NCI-H1436 (cell line): Measurements from ENCODE around the gene TBXA2R.
A peak's percentile ranks its signal among the peaks of the same experiment; 100 is the strongest.
"Not testable (repeated sequence)": the region's sequence is repeated elsewhere in the genome, so short reads cannot be mapped to it uniquely, and the experiment has no call there.

ENCODE experiments used
- DNase-seq: peaks from one replicate; lab custom pipeline; 2025; lab: John Stamatoyannopoulos, UW

TBXA2R gene

DNA sequence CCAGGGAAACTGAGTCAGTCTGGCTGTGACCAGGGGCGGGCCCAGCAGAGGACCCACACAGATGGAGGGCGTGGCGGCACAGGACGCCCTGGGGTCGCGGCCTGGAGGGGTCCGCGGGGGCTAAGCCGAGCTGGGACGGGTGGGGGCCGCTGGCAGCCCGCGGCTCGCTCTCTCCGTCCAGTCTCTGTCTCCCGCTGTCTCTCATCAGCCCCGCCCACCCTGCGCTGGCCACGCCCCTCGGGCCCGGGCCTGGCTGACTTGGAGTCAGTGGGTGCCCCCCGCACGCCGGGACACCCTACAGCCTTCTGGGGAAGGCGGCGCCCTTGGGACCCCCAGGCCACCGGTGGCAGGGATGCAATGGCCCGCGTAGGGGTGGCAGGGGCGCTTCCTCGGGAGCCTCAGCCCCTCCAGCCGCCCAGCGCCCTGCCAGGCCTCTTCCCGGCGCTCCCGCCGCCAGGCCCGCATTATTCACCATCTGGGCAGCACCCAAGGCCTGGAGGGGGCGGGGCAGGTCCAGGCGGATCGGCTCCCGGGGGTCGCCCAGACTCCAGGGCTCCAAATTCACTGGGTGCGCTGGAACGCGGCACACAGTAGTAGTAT lies at the start of gene TBXA2R:
Gene TBXA2R (minus strand): TSS at position 186 of the 600 bp plus-strand sequence. CDS start 6,241 bp downstream, outside the sequence.
- no peak for DNase-seq

DNA sequence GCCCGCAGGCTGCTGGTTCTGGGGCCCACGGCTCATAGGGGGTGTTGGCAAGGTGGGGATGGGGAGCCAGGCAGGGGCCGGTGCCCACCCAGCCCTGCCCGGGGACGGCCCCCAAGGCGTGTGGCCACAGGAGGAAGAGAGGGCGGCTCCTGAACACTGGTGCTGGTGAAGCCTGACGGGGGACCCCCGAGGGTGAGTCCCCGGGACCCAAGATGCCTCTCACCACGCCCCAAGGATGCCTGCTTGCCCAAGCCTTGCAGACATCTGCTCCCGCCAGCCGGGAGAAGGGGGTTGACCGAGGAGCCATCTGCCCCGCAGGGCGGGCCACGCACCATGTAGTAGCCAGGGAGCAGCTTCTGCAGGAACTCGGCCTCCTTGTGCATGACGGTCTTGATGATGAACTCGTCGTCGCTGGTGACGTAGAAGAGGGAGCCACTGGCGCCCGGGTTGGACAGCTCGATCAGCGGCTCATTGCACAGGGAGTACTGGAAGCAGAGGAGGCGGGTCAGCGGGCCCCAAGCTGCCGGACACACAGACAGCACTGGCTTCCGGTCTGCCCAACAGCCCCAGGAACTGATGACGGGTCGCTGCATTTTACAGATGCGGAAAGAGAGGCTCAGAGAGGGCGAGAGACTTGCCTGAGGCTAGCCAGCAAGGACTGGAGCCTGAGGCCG lies 49.5 kb upstream of the TBXA2R start:
- DNase-seq, result no peak

DNA sequence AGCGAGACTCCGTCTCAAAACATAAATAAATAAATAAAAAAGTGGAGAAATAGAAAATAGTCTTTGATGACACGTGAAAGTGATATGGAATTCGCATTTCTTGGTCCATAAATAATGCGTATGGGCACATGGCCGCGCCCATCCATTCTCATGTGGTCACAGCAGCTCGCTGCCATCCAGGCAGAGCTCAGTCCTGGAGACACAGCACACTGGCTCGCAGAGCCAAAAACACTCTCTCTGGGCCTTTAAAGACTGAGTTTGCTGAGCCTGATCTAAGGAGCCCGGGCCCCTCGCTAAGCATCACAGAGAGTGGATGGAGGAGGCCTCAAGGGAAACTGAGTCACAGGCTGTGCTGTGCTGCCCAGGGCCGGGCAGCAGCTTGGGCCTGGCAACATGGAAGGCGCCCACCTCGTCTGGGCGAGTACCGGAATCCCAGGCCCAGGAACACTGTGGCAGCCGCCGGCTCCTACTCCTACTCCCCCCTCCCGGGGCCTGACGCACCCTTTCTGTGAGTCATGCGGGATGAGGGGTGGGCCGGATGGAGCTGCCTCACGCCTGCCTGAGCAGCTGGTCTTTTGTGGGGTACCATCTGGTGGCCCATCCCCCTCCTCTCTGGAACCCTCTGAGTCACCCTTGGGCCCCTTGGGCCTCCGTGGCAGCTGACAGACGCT lies 48.9 kb upstream of the TBXA2R start:
- no peak for DNase-seq

DNA sequence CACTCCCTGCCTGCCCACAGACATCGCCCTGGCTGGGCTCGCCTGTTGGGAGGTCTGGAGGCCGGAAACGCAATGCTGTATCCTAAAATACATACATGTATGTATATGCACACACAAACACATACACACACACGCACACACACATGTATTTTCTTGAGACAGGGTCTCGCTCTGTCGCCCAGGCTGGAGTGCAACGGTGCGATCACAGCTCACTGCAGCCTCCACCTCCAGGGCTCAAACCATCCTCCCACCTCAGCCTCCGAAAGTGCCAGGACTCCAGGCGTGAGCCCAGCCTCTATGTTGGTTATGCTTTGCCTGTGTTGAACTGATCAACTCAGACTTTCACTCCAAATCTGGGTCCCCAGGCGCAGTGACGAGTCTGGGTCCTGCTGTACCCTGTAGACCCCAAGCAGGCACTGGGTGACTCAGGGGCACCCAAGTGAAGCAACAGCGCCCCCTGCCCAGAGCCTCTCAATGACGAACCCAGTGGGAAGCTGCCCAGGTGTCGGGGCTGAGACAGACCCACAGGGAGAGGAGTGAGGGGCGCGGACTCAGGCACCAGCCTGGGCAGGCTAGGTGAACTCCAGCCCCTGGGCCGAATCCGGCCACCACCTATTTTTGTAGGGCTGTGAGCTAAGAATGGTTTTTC lies 47.3 kb upstream of the TBXA2R start:
- no peak for DNase-seq

DNA sequence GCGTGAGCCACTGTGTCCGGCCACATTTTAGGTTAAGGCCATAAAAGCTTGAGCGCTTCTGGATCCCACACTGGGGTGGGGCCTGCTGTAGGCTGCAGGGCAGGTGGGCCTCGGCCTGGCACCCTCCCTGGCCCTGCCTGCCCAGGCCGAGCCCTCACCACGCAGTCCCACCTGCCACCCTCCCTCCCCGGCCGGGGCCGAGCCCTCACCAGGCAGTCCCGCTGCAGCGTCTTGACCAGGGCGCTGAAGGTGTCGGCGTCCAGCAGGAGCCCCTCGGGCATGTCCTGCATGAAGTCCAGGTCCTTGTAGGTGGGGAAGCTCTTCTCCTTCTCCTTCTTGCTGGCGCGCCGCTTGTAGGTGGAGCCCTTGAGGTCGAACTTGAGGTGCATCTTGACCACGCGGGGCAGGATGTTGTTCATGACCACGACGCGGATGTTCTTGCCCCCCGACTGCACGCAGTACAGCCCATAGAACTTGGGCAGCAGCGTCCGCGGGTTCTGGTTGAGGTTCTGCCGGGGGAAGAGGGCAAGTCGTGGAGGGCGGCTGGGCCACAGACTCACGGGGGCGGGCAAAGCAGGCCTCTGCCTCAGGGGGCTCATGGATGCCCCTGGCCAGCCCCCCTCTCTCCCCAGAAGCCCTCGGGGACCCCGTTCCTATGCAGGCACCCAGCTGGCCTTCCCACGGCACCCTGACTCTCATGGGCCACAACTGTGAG lies 46.6 kb upstream of the TBXA2R start:
- DNase-seq, result no peak

DNA sequence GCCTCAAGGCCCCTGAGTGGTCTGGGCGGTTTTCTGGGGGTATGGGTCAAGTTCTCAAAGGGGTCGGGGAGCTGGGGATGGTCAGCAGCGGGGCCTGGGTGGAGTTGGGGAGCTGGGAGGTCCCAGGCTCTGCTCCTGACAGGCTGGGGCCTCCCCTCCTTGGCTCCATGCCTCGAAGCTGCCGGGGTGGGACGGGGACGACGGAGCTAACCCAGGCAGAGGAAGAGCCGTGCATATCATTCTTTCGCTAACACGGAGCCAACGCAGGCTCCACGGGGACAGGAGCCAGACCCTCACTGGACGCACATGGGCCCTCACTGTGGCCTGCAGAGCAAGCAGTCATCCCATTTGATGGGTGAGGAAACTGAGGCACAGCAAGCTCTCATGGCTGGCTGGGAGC lies 45.7 kb upstream of the TBXA2R start:
- DNase-seq, result no peak

DNA sequence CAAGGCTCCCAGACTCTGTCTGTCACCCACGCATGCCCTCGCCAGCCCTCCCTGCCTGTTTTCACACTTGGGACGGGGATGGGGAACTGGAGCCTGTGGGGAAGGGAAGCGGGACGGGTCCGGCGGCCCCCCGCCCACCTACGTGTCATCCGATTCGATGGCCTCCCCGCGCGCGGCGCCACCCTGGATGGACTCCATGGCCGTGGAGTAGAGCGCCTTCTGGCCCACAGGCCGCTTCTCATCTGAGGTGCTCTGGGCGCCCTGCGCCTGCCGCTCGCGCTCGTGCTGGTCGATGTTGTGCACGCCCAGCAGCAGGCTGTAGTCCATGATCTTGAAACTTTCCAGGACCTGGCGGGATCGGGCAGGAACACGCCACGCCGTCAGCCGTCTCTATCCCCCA lies 45.0 kb upstream of the TBXA2R start:
- DNase-seq, result no peak

DNA sequence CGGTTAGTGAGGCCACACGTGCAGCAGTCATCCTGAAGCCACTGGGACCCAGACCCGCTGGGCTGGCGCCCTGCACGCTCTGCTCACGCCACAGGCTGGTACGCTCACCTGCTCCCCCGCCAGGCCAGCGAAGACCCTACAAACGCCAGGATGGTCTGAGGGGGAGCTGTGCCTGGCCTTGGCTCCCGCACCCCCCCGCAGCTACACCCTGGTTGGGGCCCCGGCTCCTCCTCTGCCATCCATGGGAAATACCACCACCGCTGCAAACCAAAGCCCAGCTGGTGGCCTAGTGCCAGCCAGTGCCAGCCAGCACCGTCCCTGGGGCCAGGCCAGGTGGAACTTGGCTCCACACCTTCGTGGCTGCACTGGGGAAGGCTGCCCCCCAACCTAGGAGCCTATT lies 43.2 kb upstream of the TBXA2R start:
- no peak for DNase-seq

DNA sequence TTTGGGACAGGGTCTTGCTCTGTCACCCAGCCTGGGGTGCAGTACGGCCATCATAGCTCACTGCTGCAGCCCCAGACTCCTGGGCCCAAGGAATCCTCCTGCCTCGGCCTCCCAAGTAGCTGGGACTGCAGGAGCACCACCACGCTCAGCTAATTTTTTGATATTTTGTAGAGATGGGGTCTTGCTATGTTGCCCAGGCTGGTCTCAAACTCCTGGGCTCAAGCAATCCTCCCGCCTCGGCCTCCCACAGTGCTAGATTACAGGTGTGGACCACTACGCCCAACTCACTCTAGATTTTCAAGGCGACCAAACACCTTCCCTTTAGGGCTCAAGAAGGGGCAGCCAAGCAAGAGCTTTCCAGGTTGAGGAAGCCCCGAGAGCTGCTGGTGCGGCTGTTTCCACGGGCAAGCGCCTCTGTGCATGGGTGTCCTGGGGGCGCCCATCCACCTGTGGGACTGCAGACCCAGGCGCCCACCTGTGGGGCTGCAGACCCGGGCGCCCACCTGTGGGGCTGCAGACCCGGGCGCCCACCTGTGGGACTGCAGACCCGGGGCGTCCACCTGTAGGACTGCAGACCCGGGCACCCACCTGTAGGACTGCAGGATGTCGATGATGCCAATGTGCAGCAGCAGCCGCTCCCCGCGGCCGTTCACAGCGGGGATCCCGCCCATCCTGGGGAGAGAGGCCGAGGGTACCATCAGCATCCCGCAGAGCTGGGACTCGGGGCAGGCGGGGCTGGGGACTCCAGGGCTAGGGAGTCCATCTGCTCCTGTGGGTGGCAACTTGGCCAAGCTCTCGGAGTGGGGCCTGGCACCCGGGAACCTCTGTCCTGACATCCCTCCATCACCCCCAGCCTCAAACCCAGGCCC lies 41.6 kb upstream of the TBXA2R start:
- no peak for DNase-seq

DNA sequence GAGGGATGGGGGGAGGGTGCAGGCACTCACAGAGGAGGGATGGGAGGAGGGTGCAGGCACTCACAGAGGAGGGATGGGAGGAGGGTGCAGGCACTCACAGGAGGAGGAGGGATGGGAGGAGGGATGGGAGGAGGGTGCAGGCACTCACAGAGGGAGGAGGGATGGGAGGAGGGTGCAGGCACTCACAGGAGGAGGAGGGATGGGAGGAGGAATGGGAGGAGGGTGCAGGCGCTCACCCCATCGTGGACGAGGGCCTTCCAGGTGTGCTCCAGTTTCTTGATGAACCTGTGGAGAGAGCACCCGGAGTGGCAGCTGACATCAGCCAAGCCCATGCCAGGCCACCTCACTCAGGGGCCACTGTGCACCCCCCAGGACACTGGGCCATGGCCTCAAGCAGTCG lies 40.4 kb upstream of the TBXA2R start:
- DNase-seq, result not testable (repeated sequence)

DNA sequence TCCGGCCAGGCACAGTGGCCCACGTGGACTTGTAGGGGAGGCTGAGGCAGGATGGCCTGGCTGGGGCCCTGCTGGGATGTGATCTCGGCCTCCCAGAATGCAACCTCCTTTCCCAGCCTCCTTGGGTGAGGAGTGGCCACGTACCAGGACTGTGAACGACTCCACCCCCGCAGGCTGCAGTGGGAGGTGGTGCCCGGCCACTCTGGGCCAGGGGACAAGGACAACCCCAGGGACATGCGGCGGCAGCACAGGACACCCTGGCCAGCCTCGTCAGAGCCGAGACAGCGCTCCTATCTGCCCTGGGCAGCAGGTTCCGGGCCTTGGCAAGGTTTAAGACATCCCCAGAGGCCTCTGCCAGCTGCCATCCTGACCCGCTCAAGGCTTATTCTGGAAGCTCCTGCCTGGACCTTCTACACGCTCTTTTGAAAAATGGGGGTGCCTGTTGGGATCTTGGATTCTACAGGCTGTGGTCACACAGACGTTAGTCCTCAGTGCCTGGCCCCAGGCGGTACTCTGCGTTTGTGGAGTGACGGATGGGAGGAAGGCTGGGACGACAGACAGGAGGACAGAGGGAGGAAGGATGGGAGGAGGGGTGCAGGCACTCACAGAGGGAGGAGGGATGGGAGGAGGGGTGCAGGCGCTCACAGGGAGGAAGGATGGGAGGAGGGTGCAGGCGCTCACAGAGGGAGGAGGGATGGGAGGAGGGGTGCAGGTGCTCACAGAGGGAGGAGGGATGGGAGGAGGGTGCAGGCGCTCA lies 39.8 kb upstream of the TBXA2R start:
- DNase-seq, result no peak

DNA sequence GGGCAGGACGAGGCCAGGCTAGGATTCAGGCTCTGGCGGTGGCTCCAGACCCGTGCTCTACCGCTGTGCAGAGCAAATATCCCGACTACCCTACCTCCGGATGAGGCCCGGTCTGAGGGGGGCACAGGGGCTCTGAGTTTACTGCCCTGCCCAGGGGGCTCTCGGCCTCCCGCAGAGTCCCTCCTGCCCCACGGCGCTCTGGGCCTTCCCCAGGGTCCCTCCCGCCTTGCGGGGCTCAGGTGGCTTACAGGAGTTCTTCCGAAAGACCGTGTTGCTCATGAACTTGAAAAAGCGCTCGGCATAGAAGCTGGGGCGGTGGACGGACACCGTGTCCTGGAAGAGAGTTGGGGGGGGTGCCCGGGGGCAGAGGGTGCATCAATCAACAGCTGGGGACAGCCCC lies 39.1 kb upstream of the TBXA2R start:
- DNase-seq, result no peak

DNA sequence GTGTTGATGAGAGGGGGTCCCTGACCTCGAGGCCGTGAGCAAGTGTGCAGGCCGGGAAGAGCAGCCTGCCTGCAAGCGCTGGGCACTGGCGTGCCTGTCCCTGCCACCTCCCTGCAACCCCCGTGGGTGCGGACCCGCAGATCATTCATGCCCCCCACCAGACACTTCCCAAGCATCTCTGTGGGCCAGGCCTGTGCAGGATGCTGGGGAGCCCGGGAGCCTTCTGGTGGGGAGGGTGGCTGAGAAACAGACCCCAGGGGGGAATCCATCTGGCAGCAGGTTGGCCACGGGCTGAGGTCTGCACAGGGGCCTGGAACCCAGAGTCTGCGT lies 38.4 kb upstream of the TBXA2R start:
- no peak for DNase-seq

DNA sequence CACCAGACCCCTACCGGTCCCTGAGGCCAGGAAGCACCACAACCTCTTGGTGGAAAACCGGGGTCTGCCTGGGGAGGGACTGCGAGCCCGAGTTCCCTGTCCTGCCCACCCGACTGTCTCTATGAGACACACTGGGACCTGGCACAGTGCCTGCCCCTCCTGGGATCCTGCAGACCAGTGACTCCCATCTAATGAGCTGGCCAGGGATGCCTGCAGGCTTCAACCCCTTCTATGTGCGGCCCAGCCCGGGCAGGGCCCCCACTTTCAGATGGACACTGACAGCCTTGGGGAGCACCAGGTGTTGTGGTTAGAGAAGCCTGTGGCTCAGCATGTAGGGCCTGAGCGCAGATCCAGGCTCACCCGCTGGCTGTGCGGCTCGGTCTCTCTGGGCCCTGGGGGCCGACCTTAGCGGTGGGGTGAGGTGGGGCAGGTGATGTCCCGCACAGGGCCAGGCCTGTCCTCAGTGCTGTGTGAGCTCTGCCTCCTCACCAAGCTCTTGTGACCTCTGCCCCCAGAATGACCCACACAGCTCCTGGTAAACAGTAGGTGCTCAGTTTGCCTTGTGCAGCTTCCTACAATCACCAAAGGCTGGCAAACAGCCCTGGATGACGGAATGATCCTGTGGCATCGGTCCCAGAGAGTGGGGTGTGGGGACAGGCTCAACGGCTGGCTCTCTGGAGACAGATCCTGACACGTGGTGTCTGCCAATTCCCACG lies 37.8 kb upstream of the TBXA2R start:
- no peak for DNase-seq

DNA sequence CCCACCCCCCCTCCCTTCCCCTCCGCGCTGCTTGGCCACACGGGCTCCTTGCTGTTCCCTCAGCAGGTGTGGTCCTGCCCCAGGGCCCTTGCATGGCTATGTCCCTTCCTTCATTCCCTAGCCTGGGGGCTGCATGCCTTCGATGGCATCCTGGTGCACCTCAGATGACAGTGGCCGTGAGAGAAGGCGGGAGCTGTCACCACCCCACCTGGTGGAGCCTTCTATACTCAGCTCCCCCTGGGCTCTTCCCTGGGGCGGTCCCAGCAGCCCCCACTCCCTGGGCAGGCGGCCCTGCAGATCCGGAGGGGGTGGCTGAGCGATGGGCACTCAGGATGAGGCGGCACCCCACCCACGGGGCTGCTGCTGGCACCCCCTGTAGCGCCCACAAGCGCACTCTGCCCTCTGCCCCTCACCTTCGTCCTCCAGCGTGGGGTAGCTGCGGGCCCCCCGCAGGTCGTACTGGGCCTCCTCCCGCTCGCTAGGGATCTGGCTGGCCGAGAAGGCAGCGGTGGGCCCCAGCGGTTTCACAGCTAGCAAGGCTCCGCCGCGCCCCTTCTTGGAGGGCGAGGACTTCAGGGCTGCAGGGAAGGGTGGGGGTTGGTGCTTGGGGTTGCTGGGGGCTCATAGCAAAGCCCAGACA lies 37.1 kb upstream of the TBXA2R start:
- DNase-seq, result no peak

DNA sequence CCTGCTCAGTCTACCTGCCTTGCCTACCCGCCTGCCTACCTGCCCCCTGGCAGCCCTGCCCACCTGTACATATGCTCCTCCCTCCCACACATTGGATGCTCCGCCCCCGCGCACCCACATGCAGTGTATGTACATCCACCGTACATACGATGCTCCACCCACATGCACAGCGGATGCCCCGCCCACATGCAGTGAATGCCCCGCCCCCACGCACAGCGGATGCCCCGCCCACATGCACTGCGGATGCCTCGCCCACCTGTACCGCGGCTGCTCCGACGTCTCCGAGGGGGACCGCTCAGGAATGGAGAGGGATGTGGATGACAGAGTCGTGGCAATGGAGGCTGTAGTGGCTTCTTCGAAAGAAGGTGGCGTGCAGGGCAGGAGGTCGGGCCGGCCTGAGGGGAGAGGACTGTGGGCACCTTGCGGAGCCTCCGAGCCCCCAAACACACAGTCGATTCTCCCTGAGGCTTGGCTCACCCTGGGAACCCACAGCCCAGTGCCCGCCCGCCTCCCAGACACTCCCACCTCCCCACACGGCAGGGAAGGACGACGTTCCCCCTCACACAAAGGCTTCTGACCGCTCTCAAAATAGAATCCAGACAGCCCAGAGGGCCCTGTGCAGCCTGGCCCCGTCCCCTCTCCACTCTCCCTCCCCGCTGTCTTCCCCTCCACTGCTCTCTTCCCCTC lies 36.5 kb upstream of the TBXA2R start:
- peak; percentile 18 for DNase-seq

DNA sequence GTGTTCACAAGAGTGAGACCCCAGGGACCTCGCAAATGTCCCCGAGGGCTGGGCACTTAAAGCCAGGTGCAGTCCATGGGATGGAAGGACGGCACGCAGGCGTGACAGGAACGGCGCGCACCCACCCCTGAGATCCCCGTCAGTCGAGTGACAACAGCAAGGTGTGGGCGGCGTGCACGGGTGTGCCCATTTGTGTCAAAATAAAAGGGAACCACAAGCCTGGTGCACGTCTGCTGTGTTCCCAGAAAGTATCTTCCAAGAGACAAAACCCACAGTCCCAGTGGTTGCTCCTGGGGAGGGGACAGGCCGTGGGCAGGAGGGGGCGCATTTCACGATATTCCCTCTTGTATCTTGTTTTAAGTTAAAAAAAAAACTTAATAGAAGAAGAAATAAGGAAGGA lies 35.6 kb upstream of the TBXA2R start:
- DNase-seq, result peak; percentile 72

DNA sequence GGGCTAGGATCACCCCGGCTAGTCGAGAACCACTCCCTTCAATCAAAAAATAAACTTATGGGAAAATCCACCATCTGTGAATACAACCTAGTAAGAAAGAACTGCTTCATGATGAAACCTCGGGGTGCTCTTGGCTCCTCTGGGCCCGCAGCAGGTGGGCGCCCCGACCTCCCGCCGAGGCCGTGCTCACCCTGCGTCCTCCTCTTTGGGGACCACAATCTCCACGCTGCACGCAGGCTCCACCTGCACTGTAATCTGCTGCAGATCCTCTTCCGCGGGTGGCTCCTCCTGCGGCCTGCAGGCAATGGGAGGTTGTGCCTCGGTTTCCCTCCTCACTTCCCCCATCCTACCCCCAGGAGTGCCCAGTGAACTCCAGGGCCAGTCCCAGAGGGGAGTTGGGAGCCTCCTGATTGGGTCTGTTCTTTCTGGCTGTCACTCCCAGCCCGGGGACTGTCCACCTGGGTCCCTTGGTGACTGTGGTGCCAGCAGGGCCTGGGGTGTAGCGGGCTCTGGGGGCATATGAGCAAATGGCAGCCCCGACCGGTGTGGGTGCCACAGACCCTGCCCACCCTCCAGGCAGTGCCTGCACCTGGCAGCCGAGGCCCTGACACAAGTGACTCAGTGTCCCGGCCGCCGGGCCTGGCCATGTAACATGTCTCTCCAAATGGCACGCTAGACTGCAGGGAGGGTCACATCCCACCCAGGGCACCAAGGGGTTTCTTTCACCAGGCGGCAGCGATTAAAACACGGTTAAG lies 35.0 kb upstream of the TBXA2R start:
- no peak for DNase-seq
